GM19467 (cell line): ENCODE measurements around the gene NDUFA7.
"Not testable (repeated sequence)": the region's sequence is repeated elsewhere in the genome, so short reads cannot be mapped to it uniquely, and the experiment has no call there.

Experiments
- ATAC-seq: cut with Tn5 transposase; IDR thresholded peaks from one replicate; pipeline ENCODE4 v1.9.1; 2021; ENCODE audit warnings: mild to moderate bottlenecking, moderate library complexity; ENCODE audit not compliant: unreplicated experiment

The NDUFA7 gene

GRCh38 chr19:8342316-8342683, 21.1 kb upstream of the NDUFA7 start:
- no peak for ATAC-seq

GRCh38 chr19:8341504-8341903, 20.3 kb upstream of the NDUFA7 start:
- ATAC-seq, result not testable (repeated sequence)

- no peak for ATAC-seq
Observed at GRCh38 chr19:8340341-8341096, 19.3 kb upstream of the NDUFA7 start.

- ATAC-seq, result no peak
Observed at GRCh38 chr19:8338835-8339234, 17.7 kb upstream of the NDUFA7 start.

GRCh38 chr19:8337728-8338127, 16.6 kb upstream of the NDUFA7 start:
- no peak for ATAC-seq

GRCh38 chr19:8336660-8337059, 15.5 kb upstream of the NDUFA7 start:
- ATAC-seq, result no peak

- ATAC-seq, result no peak
Observed at GRCh38 chr19:8336072-8336569, 14.9 kb upstream of the NDUFA7 start.

GRCh38 chr19:8335343-8336071, 14.3 kb upstream of the NDUFA7 start:
- ATAC-seq, result no peak

- no peak for ATAC-seq
Observed at GRCh38 chr19:8334458-8335342, 13.5 kb upstream of the NDUFA7 start.

GRCh38 chr19:8333767-8334457, 12.7 kb upstream of the NDUFA7 start:
- ATAC-seq, result no peak

- no peak for ATAC-seq
Observed at GRCh38 chr19:8332976-8333766, 12.0 kb upstream of the NDUFA7 start.

- ATAC-seq, result no peak
Observed at GRCh38 chr19:8331263-8331845, 10.2 kb upstream of the NDUFA7 start.

- no peak for ATAC-seq
Observed at GRCh38 chr19:8329996-8330395, 8.8 kb upstream of the NDUFA7 start.

GRCh38 chr19:8325454-8325853, 4.3 kb upstream of the NDUFA7 start:
- ATAC-seq, result no peak

GRCh38 chr19:8324186-8325050, 3.2 kb upstream of the NDUFA7 start:
- ATAC-seq, result no peak

- ATAC-seq, result no peak
Observed at GRCh38 chr19:8323781-8324185, 2.6 kb upstream of the NDUFA7 start.

GRCh38 chr19:8322638-8322997, 1.4 kb upstream of the NDUFA7 start:
- no peak for ATAC-seq

GRCh38 chr19:8321986-8322637, 937 bp upstream of the NDUFA7 start:
- no peak for ATAC-seq
